T47D (cell line): ENCODE data around the gene EXD1.
"Not testable (repeated sequence)": the region's sequence is repeated elsewhere in the genome, so short reads cannot be mapped to it uniquely, and the experiment has no call there.

Experiments
- DNase-seq, 2 experiments: peaks; one replicate each; pipeline versions ENCODE4 v3.0.0 to v3.0.0-alpha.2; 2011 to 2012; ENCODE audit warnings: low read depth in 1 of 2, low spot score in 1 of 2
- JUND ChIP-seq: IDR thresholded peaks from 2 replicates; pipeline ENCODE4 v1.6.1; 2012; ENCODE audit warnings: low read depth
- in situ Hi-C: cut with HindIII; loops from 2 replicates; pipeline ENCODE4 v1.10.0; 2016; ENCODE audit warnings: low sequenced_read_pairs, low pct_unique_long_range_greater_than_20kb

The EXD1 gene

GRCh38 chr15:41153733-41154132 is 76.8 kb downstream of the EXD1 start:
- in situ Hi-C loops = no loop called here
- no peak for DNase-seq
- TF ChIP-seq JUND = no peak

GRCh38 chr15:41151451-41152005 is 79.0 kb downstream of the EXD1 start:
- TF ChIP-seq JUND = no peak
- in situ Hi-C loops = no loop called here
- DNase-seq = no peak

- in situ Hi-C loops = no loop called here
- no peak for DNase-seq
- no peak for TF ChIP-seq JUND
These were observed 80.3 kb downstream of the EXD1 start for GRCh38 chr15:41150279-41150678.

GRCh38 chr15:41148065-41148464 is 82.5 kb downstream of the EXD1 start:
- in situ Hi-C loops = no loop called here
- TF ChIP-seq JUND = no peak
- no peak for DNase-seq

- no peak for DNase-seq
- in situ Hi-C loops = no loop called here
- TF ChIP-seq JUND = no peak
These were observed 90.9 kb downstream of the EXD1 start for GRCh38 chr15:41139619-41140018.

- DNase-seq = peak in 1 of 2 experiments; percentile 19
- in situ Hi-C loops = not testable (repeated sequence)
These were observed 91.4 kb downstream of the EXD1 start for GRCh38 chr15:41139112-41139511.

- in situ Hi-C loops, DNase-seq: not testable (repeated sequence)
These were observed 95.0 kb downstream of the EXD1 start for GRCh38 chr15:41135580-41135979.

- DNase-seq = no peak
- TF ChIP-seq JUND = no peak
- in situ Hi-C loops = no loop called here
These were observed 97.1 kb downstream of the EXD1 start for GRCh38 chr15:41133454-41133853.
